HEK293T (cell line): ENCODE data around the gene SLC25A1.

Experiments used
- CTCF ChIA-PET: fragments of 350-600 bp; formaldehyde crosslinking; extraction: SDS; loops from one replicate; lab custom pipeline; 2021; ENCODE audit warnings: antibody characterized with exemption, inconsistent platforms; lab: Yijun Ruan, JAX
- POLR2A ChIA-PET: fragments of 350-600 bp; formaldehyde crosslinking; extraction: SDS; loops from one replicate; lab custom pipeline; 2020; ENCODE audit warnings: antibody characterized with exemption, inconsistent platforms; lab: Yijun Ruan, JAX
- DNase-seq: peaks from one replicate; pipeline ENCODE4 v3.0.0; 2012; ENCODE audit warnings: mixed read lengths; ENCODE audit errors: extremely low spot score
- ARNT ChIP-seq: fragments of 450-650 bp; IDR thresholded peaks from 2 replicates; pipeline ENCODE4 v1.6.1; 2017; ENCODE audit warnings: mild to moderate bottlenecking
- BHLHE40 ChIP-seq: fragments of 450-650 bp; IDR thresholded peaks from 2 replicates; pipeline ENCODE4 v1.6.1; 2016; ENCODE audit warnings: mild to moderate bottlenecking, moderate library complexity, borderline replicate concordance
- CTBP1 ChIP-seq: fragments of 450-650 bp; IDR thresholded peaks from 2 replicates; pipeline ENCODE4 v1.6.1; 2016; ENCODE audit warnings: borderline replicate concordance
- ELF4 ChIP-seq: fragments of 450-650 bp; IDR thresholded peaks from 2 replicates; pipeline ENCODE4 v1.6.1; 2017; ENCODE audit warnings: antibody characterized with exemption
- FOXA1 ChIP-seq: fragments of 450-650 bp; IDR thresholded peaks from 2 replicates; pipeline ENCODE4 v1.6.1; 2016; ENCODE audit warnings: mild to moderate bottlenecking
- FOXK2 ChIP-seq: fragments of 450-650 bp; IDR thresholded peaks from 2 replicates; pipeline ENCODE4 v1.6.1; 2016; ENCODE audit warnings: mild to moderate bottlenecking
- FOXM1 ChIP-seq: fragments of 450-650 bp; IDR thresholded peaks from 2 replicates; pipeline ENCODE4 v1.6.1; 2017; ENCODE audit warnings: mild to moderate bottlenecking, borderline replicate concordance
- HDGF ChIP-seq: fragments of 450-650 bp; IDR thresholded peaks from 2 replicates; pipeline ENCODE4 v1.6.1; 2017; ENCODE audit warnings: antibody characterized with exemption, borderline replicate concordance
- L3MBTL2 ChIP-seq: fragments of 450-650 bp; conservative IDR thresholded peaks from 2 replicates; pipeline ENCODE4 v1.6.1; 2016; ENCODE audit warnings: mild to moderate bottlenecking
- LEF1 ChIP-seq: fragments of 450-650 bp; IDR thresholded peaks from 2 replicates; pipeline ENCODE4 v1.6.1; 2017; ENCODE audit warnings: mild to moderate bottlenecking, borderline replicate concordance
- NFRKB ChIP-seq: fragments of 450-650 bp; IDR thresholded peaks from 2 replicates; pipeline ENCODE4 v1.6.1; 2016; ENCODE audit warnings: mild to moderate bottlenecking, moderate library complexity
- SP1 ChIP-seq: fragments of 450-650 bp; IDR thresholded peaks from 2 replicates; pipeline ENCODE4 v1.6.1; 2017
- SUZ12 ChIP-seq: fragments of 450-650 bp; IDR thresholded peaks from 2 replicates; pipeline ENCODE4 v1.6.1; 2016; ENCODE audit warnings: mild to moderate bottlenecking
- TARDBP ChIP-seq: fragments of 450-650 bp; IDR thresholded peaks from 2 replicates; pipeline ENCODE4 v1.6.1; 2016
- ZNF384 ChIP-seq: fragments of 450-650 bp; IDR thresholded peaks from 2 replicates; pipeline ENCODE4 v1.6.1; 2016
- TF ChIP-seq, protein P1 (sequence below): fragments of 450-650 bp; IDR thresholded peaks from 2 replicates; pipeline ENCODE4 v1.6.1; 2016

The SLC25A1 gene

DNA sequence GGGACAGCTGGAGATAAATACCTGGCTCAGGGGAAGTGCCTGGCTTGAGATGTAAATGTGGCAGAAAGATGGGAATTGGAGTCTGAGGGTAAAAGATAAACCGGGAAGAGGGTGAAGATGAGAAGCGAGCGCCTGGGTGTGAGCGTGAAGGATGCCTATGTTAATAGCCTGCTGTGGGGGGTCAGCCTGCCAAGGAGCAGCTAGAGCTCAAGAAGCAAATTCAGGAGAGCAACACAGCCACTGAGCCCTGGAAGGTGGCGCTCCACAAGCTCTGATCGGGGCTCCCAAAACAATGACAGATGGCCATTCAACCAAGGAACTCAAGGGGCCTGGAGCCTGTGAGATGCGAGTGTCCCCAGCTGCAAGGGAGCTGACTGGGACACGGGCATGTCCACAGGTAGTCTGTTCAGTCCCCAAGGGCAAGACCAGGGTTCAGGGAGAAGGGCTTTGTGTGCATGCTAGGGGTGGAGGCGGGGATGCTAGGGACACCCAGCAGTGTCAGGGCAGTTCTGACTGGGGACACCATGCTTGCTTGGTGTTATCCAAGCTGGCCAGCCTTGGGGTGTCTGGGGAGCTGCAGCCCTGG is 31.2 kb downstream of the SLC25A1 start:
- TF ChIP-seq BHLHE40 (no peak), ARNT (no peak)
- TF ChIP-seq, protein P1, sequence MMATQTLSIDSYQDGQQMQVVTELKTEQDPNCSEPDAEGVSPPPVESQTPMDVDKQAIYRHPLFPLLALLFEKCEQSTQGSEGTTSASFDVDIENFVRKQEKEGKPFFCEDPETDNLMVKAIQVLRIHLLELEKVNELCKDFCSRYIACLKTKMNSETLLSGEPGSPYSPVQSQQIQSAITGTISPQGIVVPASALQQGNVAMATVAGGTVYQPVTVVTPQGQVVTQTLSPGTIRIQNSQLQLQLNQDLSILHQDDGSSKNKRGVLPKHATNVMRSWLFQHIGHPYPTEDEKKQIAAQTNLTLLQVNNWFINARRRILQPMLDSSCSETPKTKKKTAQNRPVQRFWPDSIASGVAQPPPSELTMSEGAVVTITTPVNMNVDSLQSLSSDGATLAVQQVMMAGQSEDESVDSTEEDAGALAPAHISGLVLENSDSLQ, result no peak
- no peak for DNase-seq
- ChIA-PET CTCF (no interaction called here), POLR2A (interaction anchor here (1.3 to 2.1 kb wide), 2 partner anchors 11 to 22 kb away, joined by 3 to 5 read pairs; no protein-coding TSS in a partner anchor)

GRCh38 chr22:19146215-19146968 is 32.1 kb downstream of the SLC25A1 start:
- DNase-seq, result no peak
- CTCF ChIA-PET, result no interaction called here
- POLR2A ChIA-PET, result interaction anchor here (1.3 to 2.1 kb wide), 2 partner anchors 12 to 23 kb away, joined by 3 to 5 read pairs; no protein-coding TSS in a partner anchor
- no peak for TF ChIP-seq L3MBTL2
- TF ChIP-seq, protein P1, result no peak
- no peak for TF ChIP-seq ZNF384
- TF ChIP-seq BHLHE40, result no peak
- no peak for TF ChIP-seq ARNT
- no peak for TF ChIP-seq NFRKB
- no peak for TF ChIP-seq SUZ12

DNA sequence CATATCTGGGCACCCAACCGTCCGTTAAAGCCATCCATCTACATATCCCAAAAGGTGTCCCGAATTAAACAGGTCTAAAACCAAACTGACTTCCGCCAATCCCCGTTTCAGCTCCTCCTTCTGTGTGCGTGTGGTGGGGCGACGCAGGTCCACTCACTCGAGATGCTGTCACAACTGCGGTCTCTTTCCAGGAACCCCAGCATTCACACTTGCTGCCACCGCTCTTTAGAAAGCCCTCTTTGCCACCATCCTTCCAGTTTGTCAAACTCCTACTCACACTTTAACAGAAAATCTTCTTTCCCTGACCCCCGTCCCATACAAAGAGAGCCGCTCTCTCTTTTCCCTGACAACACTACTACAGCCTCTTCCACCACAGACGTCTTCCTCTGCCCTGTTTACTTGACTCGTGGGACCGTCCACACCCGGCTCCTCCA is 34.6 kb downstream of the SLC25A1 start:
- CTCF ChIA-PET, result interaction anchor here (0.7 to 1.8 kb wide), 8 partner anchors 8 to 35 kb away, joined by 3 to 10 read pairs (median 4); partner anchors contain the start of genes DGCR2 and SLC25A1
- DNase-seq, result no peak
- POLR2A ChIA-PET, result interaction anchor here (0.8 to 2.9 kb wide), 19 partner anchors 8 to 352 kb away, joined by 3 to 29 read pairs (median 7); partner anchors contain the start of genes CDC45, CLTCL1, DGCR2 and SLC25A1
- TF ChIP-seq FOXA1 (no peak), LEF1 (no peak), SUZ12 (no peak)

DNA sequence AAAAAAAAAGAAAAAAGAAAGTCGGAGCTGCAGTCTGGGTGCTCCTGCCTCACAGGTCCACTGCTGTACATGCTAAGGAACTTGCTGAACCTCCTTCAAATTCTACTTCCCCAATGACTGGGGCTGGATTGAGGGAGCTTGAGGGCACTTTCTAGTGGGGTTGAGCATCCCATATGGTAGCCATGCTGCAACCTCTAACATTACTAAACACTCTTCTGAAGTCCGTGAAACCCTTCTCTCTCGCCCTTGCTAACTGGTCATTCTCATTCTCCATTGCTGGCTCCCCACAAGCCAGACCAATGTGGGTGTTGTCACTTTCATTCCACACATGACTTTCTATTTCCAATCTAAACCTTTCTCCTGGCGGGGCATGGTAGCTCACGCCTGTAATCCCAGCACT is 35.3 kb downstream of the SLC25A1 start:
- no peak for TF ChIP-seq TARDBP
- TF ChIP-seq CTBP1, result no peak
- CTCF ChIA-PET, result no interaction called here
- POLR2A ChIA-PET, result interaction anchor here (1.0 to 2.9 kb wide), 4 partner anchors 10 to 23 kb away, joined by 3 to 29 read pairs (median 16); partner anchors contain the start of gene DGCR2
- no peak for DNase-seq

DNA sequence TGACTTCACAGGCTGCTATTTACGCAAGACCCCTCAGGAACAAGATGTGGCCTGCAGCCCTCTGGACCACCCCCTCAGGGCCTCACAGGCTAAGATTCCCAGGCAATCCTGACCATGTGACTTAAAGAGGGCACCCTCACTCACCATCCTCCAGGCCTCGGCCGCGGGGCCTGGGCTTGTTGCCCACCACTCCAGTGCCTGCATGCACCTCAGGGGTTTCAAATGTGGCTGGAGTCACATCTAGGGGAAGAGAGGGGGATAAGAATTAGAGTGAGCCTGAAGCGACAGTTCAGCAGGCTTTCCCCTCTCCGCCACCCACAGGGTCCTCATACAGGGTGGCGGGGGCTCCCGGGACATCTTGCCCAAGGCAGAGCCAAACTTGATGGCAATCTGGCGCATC is 36.1 kb downstream of the SLC25A1 start:
- POLR2A ChIA-PET, result no interaction called here
- TF ChIP-seq TARDBP, result no peak
- no peak for TF ChIP-seq FOXK2
- no peak for TF ChIP-seq ELF4
- no peak for TF ChIP-seq HDGF
- no peak for TF ChIP-seq ZNF384
- TF ChIP-seq FOXA1, result no peak
- TF ChIP-seq BHLHE40, result no peak
- no peak for TF ChIP-seq SUZ12
- no peak for TF ChIP-seq ARNT
- no peak for TF ChIP-seq CTBP1
- TF ChIP-seq L3MBTL2, result no peak
- TF ChIP-seq LEF1, result no peak
- no peak for TF ChIP-seq NFRKB
- no peak for TF ChIP-seq FOXM1
- TF ChIP-seq SP1, result no peak
- TF ChIP-seq, protein P1, result no peak
- CTCF ChIA-PET, result no interaction called here
- DNase-seq, result no peak

GRCh38 chr22:19139974-19140373 is 38.6 kb downstream of the SLC25A1 start:
- CTCF ChIA-PET, result no interaction called here
- POLR2A ChIA-PET, result no interaction called here
- TF ChIP-seq, protein P1, result no peak
- TF ChIP-seq BHLHE40 (no peak), ELF4 (no peak), ZNF384 (no peak), NFRKB (no peak)
- no peak for DNase-seq
